Measurements from ENCODE around the gene MCAT. TPM values are rescaled to one million over a fixed set of nuclear protein-coding genes. Genes with fewer than 3 reads are reported as not detected.
"Not testable (repeated sequence)": the region's sequence is repeated elsewhere in the genome, so short reads cannot be mapped to it uniquely, and the experiment has no call there.

MCAT gene
- total RNA-seq, 1 experiment from 2014 or later: 16.3 TPM

DNA sequence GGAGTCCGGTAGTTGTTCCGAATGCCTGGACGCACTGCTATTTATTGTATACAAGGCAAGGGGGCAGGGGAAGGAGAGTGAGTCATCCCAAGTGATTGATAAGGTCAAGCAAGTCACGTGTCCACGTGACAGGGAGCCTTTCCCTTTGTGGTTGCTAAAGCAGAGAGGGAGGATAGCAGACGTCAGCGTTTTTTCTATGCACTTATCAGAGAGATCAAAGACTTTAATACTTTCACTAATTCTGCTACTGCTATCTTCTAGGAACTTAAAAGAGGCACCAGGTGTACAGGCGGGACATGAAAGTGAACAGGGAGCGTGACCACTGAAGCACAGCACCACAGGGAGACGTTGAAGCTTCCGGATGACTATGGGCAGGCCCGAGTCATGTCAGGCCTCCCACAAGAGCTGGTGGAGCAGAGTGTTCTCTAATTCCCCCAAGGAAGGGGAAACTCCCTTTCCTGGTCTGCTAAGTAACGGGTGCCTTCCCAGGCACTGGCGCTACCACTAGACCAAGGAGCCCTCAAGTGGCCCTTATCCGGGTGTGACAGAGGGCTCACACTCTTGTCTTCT lies 39.1 kb downstream of the MCAT start:
- in situ Hi-C loops (cut with HindIII; ENCODE audit: low pct_unique_long_range_greater_than_20kb, low sequenced_read_pairs); POLR2A ChIA-PET; H3K36me3 ChIP-seq (ENCODE audit: control insufficient read depth, insufficient read depth, low read length); intact Hi-C loops (cut with micrococcal nuclease; ENCODE audit: unreplicated experiment); CTCF ChIA-PET; H3K27ac ChIP-seq (ENCODE audit: low read length); BruUV-seq (replicated peaks); H3K27me3 ChIP-seq (ENCODE audit: control insufficient read depth, insufficient read depth, low read length); ATAC-seq; DNase-seq (ENCODE audit: low read depth, low spot score); H3K9me3 ChIP-seq (ENCODE audit: control insufficient read depth, insufficient read depth, low read depth, low read length); H3K4me3 ChIP-seq (ENCODE audit: low read depth in 2 of 2, low read length in 2 of 2); H3K4me1 ChIP-seq (ENCODE audit: control insufficient read depth, insufficient read depth, low read length): not testable (repeated sequence)

- CTCF ChIA-PET: no interaction called here
- no TSS peak for BruUV-seq (replicated peaks)
- no peaks in the 10 kb centered on the region for H3K4me1 ChIP-seq (ENCODE audit: control insufficient read depth, insufficient read depth, low read length)
- H3K36me3 ChIP-seq (ENCODE audit: control insufficient read depth, insufficient read depth, low read length): no peaks in the 10 kb centered on the region
- TF ChIP-seq SIN3A (IDR thresholded peaks at IDR 0.05; ENCODE audit: borderline replicate concordance, insufficient read depth, low read depth, low read length) (no peak), TCF7L2 (IDR thresholded peaks at IDR 0.05; ENCODE audit: low read depth, low read length) (no peak), POLR2AphosphoS5 (IDR thresholded peaks at IDR 0.05; ENCODE audit: low read depth, low read length) (no peak)
- TF ChIP-seq, protein P1, sequence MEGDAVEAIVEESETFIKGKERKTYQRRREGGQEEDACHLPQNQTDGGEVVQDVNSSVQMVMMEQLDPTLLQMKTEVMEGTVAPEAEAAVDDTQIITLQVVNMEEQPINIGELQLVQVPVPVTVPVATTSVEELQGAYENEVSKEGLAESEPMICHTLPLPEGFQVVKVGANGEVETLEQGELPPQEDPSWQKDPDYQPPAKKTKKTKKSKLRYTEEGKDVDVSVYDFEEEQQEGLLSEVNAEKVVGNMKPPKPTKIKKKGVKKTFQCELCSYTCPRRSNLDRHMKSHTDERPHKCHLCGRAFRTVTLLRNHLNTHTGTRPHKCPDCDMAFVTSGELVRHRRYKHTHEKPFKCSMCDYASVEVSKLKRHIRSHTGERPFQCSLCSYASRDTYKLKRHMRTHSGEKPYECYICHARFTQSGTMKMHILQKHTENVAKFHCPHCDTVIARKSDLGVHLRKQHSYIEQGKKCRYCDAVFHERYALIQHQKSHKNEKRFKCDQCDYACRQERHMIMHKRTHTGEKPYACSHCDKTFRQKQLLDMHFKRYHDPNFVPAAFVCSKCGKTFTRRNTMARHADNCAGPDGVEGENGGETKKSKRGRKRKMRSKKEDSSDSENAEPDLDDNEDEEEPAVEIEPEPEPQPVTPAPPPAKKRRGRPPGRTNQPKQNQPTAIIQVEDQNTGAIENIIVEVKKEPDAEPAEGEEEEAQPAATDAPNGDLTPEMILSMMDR (IDR thresholded peaks at IDR 0.05): no peak
- TF ChIP-seq, protein P2, sequence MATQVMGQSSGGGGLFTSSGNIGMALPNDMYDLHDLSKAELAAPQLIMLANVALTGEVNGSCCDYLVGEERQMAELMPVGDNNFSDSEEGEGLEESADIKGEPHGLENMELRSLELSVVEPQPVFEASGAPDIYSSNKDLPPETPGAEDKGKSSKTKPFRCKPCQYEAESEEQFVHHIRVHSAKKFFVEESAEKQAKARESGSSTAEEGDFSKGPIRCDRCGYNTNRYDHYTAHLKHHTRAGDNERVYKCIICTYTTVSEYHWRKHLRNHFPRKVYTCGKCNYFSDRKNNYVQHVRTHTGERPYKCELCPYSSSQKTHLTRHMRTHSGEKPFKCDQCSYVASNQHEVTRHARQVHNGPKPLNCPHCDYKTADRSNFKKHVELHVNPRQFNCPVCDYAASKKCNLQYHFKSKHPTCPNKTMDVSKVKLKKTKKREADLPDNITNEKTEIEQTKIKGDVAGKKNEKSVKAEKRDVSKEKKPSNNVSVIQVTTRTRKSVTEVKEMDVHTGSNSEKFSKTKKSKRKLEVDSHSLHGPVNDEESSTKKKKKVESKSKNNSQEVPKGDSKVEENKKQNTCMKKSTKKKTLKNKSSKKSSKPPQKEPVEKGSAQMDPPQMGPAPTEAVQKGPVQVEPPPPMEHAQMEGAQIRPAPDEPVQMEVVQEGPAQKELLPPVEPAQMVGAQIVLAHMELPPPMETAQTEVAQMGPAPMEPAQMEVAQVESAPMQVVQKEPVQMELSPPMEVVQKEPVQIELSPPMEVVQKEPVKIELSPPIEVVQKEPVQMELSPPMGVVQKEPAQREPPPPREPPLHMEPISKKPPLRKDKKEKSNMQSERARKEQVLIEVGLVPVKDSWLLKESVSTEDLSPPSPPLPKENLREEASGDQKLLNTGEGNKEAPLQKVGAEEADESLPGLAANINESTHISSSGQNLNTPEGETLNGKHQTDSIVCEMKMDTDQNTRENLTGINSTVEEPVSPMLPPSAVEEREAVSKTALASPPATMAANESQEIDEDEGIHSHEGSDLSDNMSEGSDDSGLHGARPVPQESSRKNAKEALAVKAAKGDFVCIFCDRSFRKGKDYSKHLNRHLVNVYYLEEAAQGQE (IDR thresholded peaks at IDR 0.05; ENCODE audit: insufficient read depth in 1 of 2, low read depth in 2 of 2, low read length in 1 of 2): no peak
- H3K4me3 ChIP-seq (ENCODE audit: low read depth in 2 of 2, low read length in 2 of 2): no peak overlapping the region
- H3K9me3 ChIP-seq (ENCODE audit: control insufficient read depth, insufficient read depth, low read depth, low read length): no peaks in the 10 kb centered on the region
- no peak overlapping the region for H3K27ac ChIP-seq (ENCODE audit: low read length)
- intact Hi-C loops (cut with micrococcal nuclease; ENCODE audit: unreplicated experiment) (no loop called here), in situ Hi-C loops (cut with HindIII; ENCODE audit: low pct_unique_long_range_greater_than_20kb, low sequenced_read_pairs) (no loop called here)
- no peak for DNase-seq (ENCODE audit: low read depth, low spot score)
- POLR2A ChIA-PET: no interaction called here
- H3K27me3 ChIP-seq (ENCODE audit: control insufficient read depth, insufficient read depth, low read length): no peaks in the 10 kb centered on the region
- ATAC-seq: no peak
These were observed 41.9 kb downstream of the MCAT start for GRCh38 chr22:43101306-43101705.

GRCh38 chr22:43100225-43100624 lies 43.0 kb downstream of the MCAT start:
- DNase-seq (ENCODE audit: low read depth, low spot score) (no peak), ATAC-seq (no peak)
- H3K9me3 ChIP-seq (ENCODE audit: control insufficient read depth, insufficient read depth, low read depth, low read length): no peaks in the 10 kb centered on the region
- no peaks in the 10 kb centered on the region for H3K36me3 ChIP-seq (ENCODE audit: control insufficient read depth, insufficient read depth, low read length)
- in situ Hi-C loops (cut with HindIII; ENCODE audit: low pct_unique_long_range_greater_than_20kb, low sequenced_read_pairs) (no loop called here), intact Hi-C loops (cut with micrococcal nuclease; ENCODE audit: unreplicated experiment) (no loop called here)
- no peak overlapping the region for H3K4me3 ChIP-seq (ENCODE audit: low read depth in 2 of 2, low read length in 2 of 2)
- POLR2A ChIA-PET: no interaction called here
- CTCF ChIA-PET: interaction anchor here (0.7 kb wide), 2 partner anchors 14 to 29 kb away, joined by 3 to 6 read pairs; no protein-coding TSS in a partner anchor
- no peak overlapping the region for H3K27ac ChIP-seq (ENCODE audit: low read length)
- TF ChIP-seq TCF7L2 (IDR thresholded peaks at IDR 0.05; ENCODE audit: low read depth, low read length): no peak
- no peak for TF ChIP-seq SIN3A (IDR thresholded peaks at IDR 0.05; ENCODE audit: borderline replicate concordance, insufficient read depth, low read depth, low read length)
- no peak for TF ChIP-seq POLR2AphosphoS5 (IDR thresholded peaks at IDR 0.05; ENCODE audit: low read depth, low read length)
- TF ChIP-seq, protein P2 (IDR thresholded peaks at IDR 0.05; ENCODE audit: insufficient read depth in 1 of 2, low read depth in 2 of 2, low read length in 1 of 2): no peak
- TF ChIP-seq, protein P1 (IDR thresholded peaks at IDR 0.05): no peak
- BruUV-seq (replicated peaks): no TSS peak
- H3K4me1 ChIP-seq (ENCODE audit: control insufficient read depth, insufficient read depth, low read length): no peaks in the 10 kb centered on the region
- no peaks in the 10 kb centered on the region for H3K27me3 ChIP-seq (ENCODE audit: control insufficient read depth, insufficient read depth, low read length)
